Neuronal stem cell (in vitro differentiated cells): ENCODE measurements around the gene HTATSF1. TPM values are rescaled to one million over a fixed set of nuclear protein-coding genes. Genes with fewer than 3 reads are reported as not detected.

Experiments
- DNase-seq: peaks from one replicate; pipeline ENCODE4 v3.0.0-alpha.2; 2013; ENCODE audit warnings: low spot score
- H2AFZ ChIP-seq: one replicate; pipeline ENCODE4 v1.6.1; 2013; ENCODE audit warnings: mild to moderate bottlenecking, low read length, inconsistent platforms
- H2AK5ac ChIP-seq: 2 replicates; pipeline ENCODE4 v1.6.1; 2013; ENCODE audit warnings: low read depth, mild to moderate bottlenecking, inconsistent platforms, low read length, moderate library complexity, mixed read lengths
- H2BK120ac ChIP-seq: 2 replicates; pipeline ENCODE4 v1.6.1; 2013; ENCODE audit warnings: low read depth, mild to moderate bottlenecking, inconsistent platforms, low read length, moderate library complexity, mixed read lengths
- H2BK12ac ChIP-seq: one replicate; pipeline ENCODE4 v1.6.1; 2013; ENCODE audit warnings: low read length, inconsistent platforms
- H2BK15ac ChIP-seq: 2 replicates; pipeline ENCODE4 v1.6.1; 2013; ENCODE audit warnings: mild to moderate bottlenecking, low read length, inconsistent platforms, mixed read lengths
- H2BK5ac ChIP-seq: one replicate; pipeline ENCODE4 v1.6.1; 2013; ENCODE audit warnings: inconsistent platforms, mild to moderate bottlenecking, low read length, moderate library complexity
- H3K14ac ChIP-seq: one replicate; pipeline ENCODE4 v1.6.1; 2013; ENCODE audit warnings: low read length, inconsistent platforms
- H3K18ac ChIP-seq: 2 replicates; pipeline ENCODE4 v1.6.1; 2013; ENCODE audit warnings: low read length, inconsistent platforms
- H3K23ac ChIP-seq: 2 replicates; pipeline ENCODE4 v1.6.1; 2013; ENCODE audit warnings: low read depth, mild to moderate bottlenecking, mixed read lengths, low read length, inconsistent platforms; ENCODE audit not compliant: poor library complexity
- H3K27ac ChIP-seq: replicated peaks from 3 replicates; pipeline ENCODE4 v1.5.1; 2013; ENCODE audit warnings: low read length, inconsistent platforms
- H3K27me3 ChIP-seq, 3 experiments: 2 replicates each; pipeline ENCODE4 v1.6.1; 2013; ENCODE audit warnings: low read length in 3 of 3, mild to moderate bottlenecking in 2 of 3, inconsistent platforms in 1 of 3, low read depth in 1 of 3, mixed read lengths in 1 of 3, moderate library complexity in 1 of 3; ENCODE audit not compliant: control insufficient read depth in 3 of 3, insufficient read depth in 3 of 3
- H3K36me3 ChIP-seq, 2 donors: replicated peaks in 1 of 2; 2 replicates each; pipeline ENCODE4 v1.6.1; 2013; ENCODE audit warnings: low read length in 2 of 2; ENCODE audit not compliant: control insufficient read depth in 2 of 2, insufficient read depth in 2 of 2
- H3K4ac ChIP-seq: 2 replicates; pipeline ENCODE4 v1.6.1; 2013; ENCODE audit warnings: inconsistent platforms, mild to moderate bottlenecking, low read length, moderate library complexity
- H3K4me1 ChIP-seq, 2 donors: 1 replicate in 1 of 2; 2 replicates in 1 of 2; pipeline ENCODE4 v1.6.1; 2013; ENCODE audit warnings: low read length in 2 of 2, low read depth in 1 of 2; ENCODE audit not compliant: control insufficient read depth in 2 of 2, insufficient read depth in 1 of 2
- H3K4me2 ChIP-seq: one replicate; pipeline ENCODE4 v1.6.1; 2013; ENCODE audit warnings: mild to moderate bottlenecking, low read length, inconsistent platforms; ENCODE audit not compliant: insufficient read depth, poor library complexity, severe bottlenecking
- H3K4me3 ChIP-seq, 2 donors: 2 replicates each; pipeline ENCODE4 v1.5.1; 2013; ENCODE audit warnings: low read length in 2 of 2, mild to moderate bottlenecking in 2 of 2, inconsistent platforms in 1 of 2, moderate library complexity in 1 of 2
- H3K79me1 ChIP-seq: one replicate; pipeline ENCODE4 v1.6.1; 2013; ENCODE audit warnings: low read depth, mild to moderate bottlenecking, inconsistent platforms, low read length, moderate library complexity
- H3K9ac ChIP-seq: one replicate; pipeline ENCODE4 v1.6.1; 2013; ENCODE audit warnings: mild to moderate bottlenecking, low read depth, low read length, inconsistent platforms; ENCODE audit not compliant: poor library complexity
- H3K9me3 ChIP-seq, 2 donors: replicated peaks in 1 of 2; 2 replicates each; pipeline versions ENCODE3 to v1.6.1; 2013; ENCODE audit warnings: low read length in 2 of 2, mild to moderate bottlenecking in 2 of 2, inconsistent platforms in 1 of 2, low read depth in 1 of 2, mixed read lengths in 1 of 2, moderate library complexity in 1 of 2; ENCODE audit not compliant: control insufficient read depth in 2 of 2, insufficient read depth in 1 of 2
- H4K8ac ChIP-seq: one replicate; pipeline ENCODE4 v1.6.1; 2013; ENCODE audit warnings: low read depth, mild to moderate bottlenecking, inconsistent platforms, low read length, moderate library complexity
- H4K91ac ChIP-seq: one replicate; pipeline ENCODE4 v1.6.1; 2013; ENCODE audit warnings: low read length, low read depth, mild to moderate bottlenecking, inconsistent platforms; ENCODE audit not compliant: poor library complexity
- WGBS, 2 donors: extraction: QIAGEN DNeasy Blood & Tissue Kit; methylation state at CpG; one replicate each; pipeline ENCODE4 v1.1.7; 2013; ENCODE audit warnings: missing lambda C conversion rate in 2 of 2, mixed read lengths in 1 of 2; ENCODE audit not compliant: insufficient read length in 2 of 2, insufficient replicate concordance in 1 of 2; ENCODE audit errors: extremely low coverage in 2 of 2; 5-methylcytosine and 5-hydroxymethylcytosine counted together
- polyA plus RNA-seq, 2 experiments: library from polyadenylated mRNA; stranded (reverse); fragments of 200-250 nt; gene quantifications; one replicate each; pipeline ENCODE4 v1.2.3, GENCODE V29; 2013

HTATSF1 gene
- 84.3 TPM for polyA plus RNA-seq (2013, experiment 1 of 2)
- polyA plus RNA-seq (2013, experiment 2 of 2), result 82.7 TPM

DNA sequence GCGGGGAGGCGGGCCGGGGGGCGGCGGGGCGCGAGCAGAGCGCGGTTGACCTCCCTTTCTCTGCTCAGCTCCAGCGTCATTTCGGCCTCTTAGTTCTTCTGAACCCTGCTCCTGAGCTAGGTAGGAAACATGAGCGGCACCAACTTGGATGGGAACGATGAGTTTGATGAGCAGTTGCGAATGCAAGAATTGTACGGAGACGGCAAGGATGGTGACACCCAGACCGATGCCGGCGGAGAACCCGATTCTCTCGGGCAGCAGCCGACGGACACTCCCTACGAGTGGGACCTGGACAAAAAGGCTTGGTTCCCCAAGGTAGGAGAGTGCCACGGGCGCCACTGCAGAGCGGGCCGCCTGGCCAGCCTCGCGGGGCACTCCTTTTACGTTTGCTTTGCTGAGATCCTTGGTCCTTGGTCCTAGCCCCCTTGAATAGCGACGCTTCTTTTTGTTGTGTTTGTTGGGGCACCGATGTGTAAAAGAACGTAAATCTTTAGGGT is at the start of gene HTATSF1:
Gene HTATSF1, plus strand, starts transcription at position 37 of the 497 bp plus-strand sequence. Its CDS starts 93 bp downstream, at position 130.
- Histone ChIP-seq H4K8ac (no peak within 1 kb of the TSS), H2BK12ac (no peak within 1 kb of the TSS), H2AK5ac (no peak within 1 kb of the TSS), H3K4me2 (peak within 1 kb of the TSS; percentile 54), H2BK120ac (no peak within 1 kb of the TSS), H3K4ac (no peak within 1 kb of the TSS), H4K91ac (no peak within 1 kb of the TSS), H2AFZ (peak within 1 kb of the TSS; percentile 86), H3K4me3 (peak within 1 kb of the TSS; percentile 65 to 100), H2BK5ac (no peak within 1 kb of the TSS), H3K4me1 (no peaks in the 10 kb centered on the region), H3K9ac (peak within 1 kb of the TSS; percentile 90), H3K18ac (peak within 1 kb of the TSS; percentile 85), H3K27ac (peak within 1 kb of the TSS; percentile 94), H3K23ac (no peak within 1 kb of the TSS), H2BK15ac (no peak within 1 kb of the TSS), H3K79me1 (no peaks in the 10 kb centered on the region), H3K9me3 (no peaks in the 10 kb centered on the region), H3K27me3 (peaks cover 0 to 13% (median 0%) of the 10 kb centered on the region in 3 experiments), H3K36me3 (peaks cover 2 to 29% of the 10 kb centered on the region in 2 donors), H3K14ac (peak within 1 kb of the TSS; percentile 38)
- peak; percentile 2 for DNase-seq
- no CpG with 5 or more reads among the region's 35 CpGs for WGBS, 2 donors

- H4K8ac ChIP-seq, result no peak overlapping the region
- H2BK120ac ChIP-seq, result no peak overlapping the region
- DNase-seq, result no peak
- no peak overlapping the region for H2BK12ac ChIP-seq
- H3K18ac ChIP-seq, result no peak overlapping the region
- H3K79me1 ChIP-seq, result no peaks in the 10 kb centered on the region
- no peak overlapping the region for H3K14ac ChIP-seq
- no peak overlapping the region for H2BK15ac ChIP-seq
- no peak overlapping the region for H4K91ac ChIP-seq
- H3K27ac ChIP-seq, result no peak overlapping the region
- no peak overlapping the region for H2AK5ac ChIP-seq
- no peaks in the 10 kb centered on the region for H3K36me3 ChIP-seq
- H3K27me3 ChIP-seq, result no peaks in the 10 kb centered on the region
- H3K4me3 ChIP-seq, result no peak overlapping the region
- no peak overlapping the region for H3K23ac ChIP-seq
- no peak overlapping the region for H2BK5ac ChIP-seq
- H3K4me2 ChIP-seq, result no peak overlapping the region
- no peak overlapping the region for H2AFZ ChIP-seq
- no peak overlapping the region for H3K9ac ChIP-seq
- no peaks in the 10 kb centered on the region for H3K9me3 ChIP-seq
- no peak overlapping the region for H3K4ac ChIP-seq
- H3K4me1 ChIP-seq, result no peaks in the 10 kb centered on the region
These were observed 49.4 kb upstream of the HTATSF1 start for GRCh38 chrX:136447968-136448367.

DNA sequence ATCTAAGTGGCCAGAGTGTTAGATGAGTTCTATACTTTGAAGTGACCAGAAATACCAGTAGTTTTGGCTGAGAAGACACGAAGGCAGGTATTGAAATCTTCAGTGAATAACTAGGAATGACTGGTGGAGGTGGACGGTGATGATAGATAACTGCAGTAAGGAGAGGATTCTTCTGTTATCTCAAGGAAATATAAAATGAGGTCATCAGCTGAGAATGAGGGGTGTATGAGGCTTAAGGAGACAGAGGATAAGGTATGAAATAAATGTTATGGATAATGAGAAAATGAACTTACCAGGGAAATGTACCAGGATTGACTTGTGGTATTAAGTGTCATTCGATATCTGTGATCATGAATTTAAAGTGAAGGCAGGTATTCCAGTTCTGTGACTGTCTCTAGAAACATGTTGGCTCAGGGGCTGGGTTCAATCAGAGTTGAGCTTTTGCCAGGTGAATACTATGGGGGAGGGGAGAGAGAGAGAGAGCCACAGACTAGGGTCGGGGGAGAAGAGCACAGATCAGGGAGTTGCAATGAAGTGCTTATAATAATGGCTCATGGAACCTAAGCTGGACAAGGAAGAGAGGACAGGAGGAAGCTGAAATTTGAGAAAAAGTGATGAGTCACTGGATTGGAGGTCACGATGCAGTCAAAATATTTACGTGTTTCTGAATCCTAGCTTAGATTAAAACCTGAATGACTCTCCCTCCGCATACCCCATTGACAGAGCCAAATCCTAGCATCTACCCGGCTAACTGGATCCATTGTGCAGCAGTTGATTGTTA is 47.2 kb upstream of the HTATSF1 start:
- H2BK120ac ChIP-seq, result no peak overlapping the region
- no peaks in the 10 kb centered on the region for H3K36me3 ChIP-seq
- H3K4me1 ChIP-seq, result no peaks in the 10 kb centered on the region
- no peak overlapping the region for H3K9ac ChIP-seq
- no peak overlapping the region for H2BK15ac ChIP-seq
- H3K79me1 ChIP-seq, result no peaks in the 10 kb centered on the region
- no peak overlapping the region for H3K18ac ChIP-seq
- H3K4ac ChIP-seq, result no peak overlapping the region
- no peak overlapping the region for H2AK5ac ChIP-seq
- no peak overlapping the region for H4K91ac ChIP-seq
- WGBS, 2 donors, result no CpG with 5 or more reads among the region's 8 CpGs
- H3K9me3 ChIP-seq, result no peaks in the 10 kb centered on the region
- no peak overlapping the region for H3K14ac ChIP-seq
- no peak overlapping the region for H2BK5ac ChIP-seq
- H3K27ac ChIP-seq, result no peak overlapping the region
- no peak overlapping the region for H3K23ac ChIP-seq
- no peaks in the 10 kb centered on the region for H3K27me3 ChIP-seq
- no peak overlapping the region for H3K4me2 ChIP-seq
- no peak for DNase-seq
- no peak overlapping the region for H4K8ac ChIP-seq
- no peak overlapping the region for H2AFZ ChIP-seq
- H2BK12ac ChIP-seq, result no peak overlapping the region
- no peak overlapping the region for H3K4me3 ChIP-seq

GRCh38 chrX:136452614-136453013 is 44.8 kb upstream of the HTATSF1 start:
- H2BK5ac ChIP-seq, result no peak overlapping the region
- WGBS, 2 donors, result no CpG with 5 or more reads among the region's 5 CpGs
- no peak overlapping the region for H2BK15ac ChIP-seq
- no peak overlapping the region for H3K18ac ChIP-seq
- no peak overlapping the region for H3K14ac ChIP-seq
- no peak overlapping the region for H3K23ac ChIP-seq
- H3K4ac ChIP-seq, result no peak overlapping the region
- no peaks in the 10 kb centered on the region for H3K79me1 ChIP-seq
- H3K27ac ChIP-seq, result no peak overlapping the region
- H3K27me3 ChIP-seq, result no peaks in the 10 kb centered on the region
- H3K4me1 ChIP-seq, result no peaks in the 10 kb centered on the region
- no peak overlapping the region for H2BK12ac ChIP-seq
- no peak overlapping the region for H4K8ac ChIP-seq
- no peak overlapping the region for H2AK5ac ChIP-seq
- H3K36me3 ChIP-seq, result no peaks in the 10 kb centered on the region
- no peak overlapping the region for H3K4me3 ChIP-seq
- no peak overlapping the region for H3K4me2 ChIP-seq
- no peak overlapping the region for H4K91ac ChIP-seq
- no peak overlapping the region for H3K9ac ChIP-seq
- H2BK120ac ChIP-seq, result no peak overlapping the region
- H3K9me3 ChIP-seq, result no peaks in the 10 kb centered on the region
- no peak overlapping the region for H2AFZ ChIP-seq
- DNase-seq, result no peak
